CD1c-positive myeloid dendritic cell (primary cell): ENCODE measurements around the gene IGIP.
"Not testable (repeated sequence)": the region's sequence is repeated elsewhere in the genome, so short reads cannot be mapped to it uniquely, and the experiment has no call there.

Source experiments
- DNase-seq: peaks from one replicate; pipeline ENCODE4 v3.0.0-alpha.2; 2016; ENCODE audit errors: extremely low spot score

IGIP gene

DNA sequence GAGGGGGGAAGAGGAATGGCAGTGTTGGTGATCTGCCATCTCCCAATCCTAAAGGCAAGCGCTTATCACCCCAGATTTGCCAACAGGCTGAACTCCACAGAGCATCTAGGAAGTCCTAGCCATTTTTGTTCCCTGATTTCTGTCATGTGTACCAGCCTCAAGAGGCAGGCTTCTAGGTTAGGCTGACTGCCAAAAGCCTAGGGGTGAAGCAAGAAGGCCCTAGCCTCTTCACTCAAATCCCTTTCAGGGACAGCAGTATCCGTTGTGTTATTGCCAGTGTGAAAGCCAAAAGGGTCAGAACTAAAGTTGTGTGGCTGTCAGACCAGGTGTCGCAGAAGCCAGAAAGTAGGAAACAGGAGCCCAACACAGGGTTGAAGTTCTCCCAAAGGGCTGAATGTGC lies 14.7 kb downstream of the IGIP start:
- DNase-seq = no peak

DNA sequence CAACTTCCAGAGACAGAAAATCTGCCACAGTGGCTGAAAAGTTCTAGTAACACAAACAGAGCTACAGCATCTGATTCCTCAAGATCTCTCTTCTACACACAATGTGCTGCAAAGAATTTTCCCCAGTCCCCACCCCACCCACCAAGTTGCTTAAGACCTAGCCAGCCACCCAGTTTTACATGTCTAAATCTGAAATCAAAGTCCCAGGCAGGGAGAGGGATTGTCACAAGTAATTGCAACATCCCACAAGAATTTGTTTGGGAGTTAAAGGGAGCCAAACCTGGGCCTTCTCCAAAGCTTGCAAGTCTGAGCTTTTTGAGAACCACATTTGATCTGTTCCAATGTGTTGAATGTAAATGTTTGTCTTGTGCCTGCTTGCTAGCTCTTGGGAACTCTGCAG lies 15.5 kb downstream of the IGIP start:
- no peak for DNase-seq

DNA sequence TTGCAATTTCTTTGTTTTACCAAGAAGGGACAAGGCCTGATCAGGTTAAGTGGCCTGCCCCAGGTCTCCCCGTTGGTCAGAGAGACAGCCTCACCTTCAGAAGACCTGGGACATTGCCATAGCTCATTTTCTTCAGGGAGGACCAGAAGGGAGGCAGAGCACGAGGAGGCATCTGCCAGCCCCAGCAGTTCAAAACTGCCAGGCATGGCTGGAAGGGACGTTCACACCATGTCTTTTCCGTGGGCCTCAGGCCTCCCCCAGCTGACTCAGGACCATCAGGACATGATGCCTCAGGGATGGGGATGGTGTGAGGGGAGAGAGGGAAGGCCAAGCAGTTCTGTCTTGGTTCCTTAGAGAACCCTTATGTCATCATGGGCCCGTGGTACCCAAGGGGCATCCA lies 16.5 kb downstream of the IGIP start:
- DNase-seq = no peak

DNA sequence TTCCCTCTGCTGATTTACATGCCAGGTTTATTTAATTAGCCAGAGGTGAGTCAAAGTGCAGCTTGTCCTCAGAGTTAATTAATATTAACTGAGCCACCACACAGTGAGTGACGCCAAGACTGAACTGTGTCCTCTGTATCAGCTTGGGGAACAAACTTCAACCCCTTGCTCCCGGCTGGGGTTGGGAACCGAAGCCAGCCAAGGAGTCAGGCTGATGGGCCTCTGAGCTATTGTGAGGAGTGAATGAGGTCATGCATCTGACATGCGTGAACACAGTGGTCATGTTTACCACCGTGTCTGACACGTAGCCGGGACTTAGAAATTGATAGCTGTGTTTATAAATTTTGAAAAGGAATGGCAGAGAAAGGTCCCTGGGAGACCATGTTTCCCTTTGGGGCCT lies 17.1 kb downstream of the IGIP start:
- no peak for DNase-seq

DNA sequence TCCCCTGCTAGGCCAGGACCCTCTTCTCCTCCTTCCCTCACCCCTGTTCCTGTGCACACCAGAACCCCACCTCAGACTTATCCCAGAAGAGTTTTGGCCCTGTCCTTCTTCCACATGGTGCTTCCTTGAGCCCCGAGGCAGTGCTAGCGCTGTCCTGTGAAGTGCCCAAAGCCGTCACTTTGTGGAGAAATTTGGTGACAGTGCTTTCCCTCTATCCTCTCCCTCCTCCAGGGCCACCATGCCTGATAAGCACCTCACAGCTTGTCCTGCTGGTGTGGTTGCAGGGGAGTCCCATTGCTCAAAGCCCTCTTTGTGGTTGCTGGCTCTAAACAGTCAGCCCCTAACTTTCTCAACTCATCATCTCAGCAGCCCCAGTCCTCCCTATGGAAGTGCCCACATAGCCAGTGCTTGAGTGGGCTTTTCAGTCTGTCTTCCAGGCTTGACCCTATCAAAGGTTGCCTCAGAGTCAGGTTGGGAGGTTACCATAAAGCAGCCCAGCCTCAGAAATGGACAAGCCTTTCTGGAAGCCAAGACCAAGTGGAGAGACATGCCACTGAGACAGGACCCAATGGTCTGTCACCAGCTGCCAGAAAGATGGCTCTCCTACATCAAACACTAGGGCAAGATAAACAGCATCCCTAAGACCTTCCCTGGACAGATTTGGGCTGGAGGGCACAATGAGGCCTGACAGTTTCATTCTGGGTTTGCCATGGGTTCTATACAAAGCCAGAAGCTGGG lies 18.0 kb downstream of the IGIP start:
- DNase-seq = no peak

DNA sequence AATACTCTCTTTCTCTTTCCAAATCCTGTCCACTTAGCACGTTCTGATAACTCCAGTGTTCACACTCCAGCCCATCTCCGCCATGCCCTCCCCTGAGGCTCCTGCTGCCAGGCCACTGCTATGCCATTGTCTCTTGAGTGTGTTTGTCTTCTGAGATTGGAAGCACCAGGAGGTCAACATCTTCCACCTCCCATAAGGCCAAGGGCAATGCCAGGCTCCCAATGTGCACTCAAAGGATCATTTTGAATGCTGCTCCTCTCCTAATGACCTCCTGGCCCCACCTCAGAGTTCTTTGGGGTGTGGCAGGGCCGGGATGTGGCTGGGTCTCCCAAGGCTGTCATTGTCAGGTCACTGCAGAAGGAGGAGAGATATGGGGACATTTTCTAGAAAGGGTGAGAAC lies 19.5 kb downstream of the IGIP start:
- DNase-seq = no peak

DNA sequence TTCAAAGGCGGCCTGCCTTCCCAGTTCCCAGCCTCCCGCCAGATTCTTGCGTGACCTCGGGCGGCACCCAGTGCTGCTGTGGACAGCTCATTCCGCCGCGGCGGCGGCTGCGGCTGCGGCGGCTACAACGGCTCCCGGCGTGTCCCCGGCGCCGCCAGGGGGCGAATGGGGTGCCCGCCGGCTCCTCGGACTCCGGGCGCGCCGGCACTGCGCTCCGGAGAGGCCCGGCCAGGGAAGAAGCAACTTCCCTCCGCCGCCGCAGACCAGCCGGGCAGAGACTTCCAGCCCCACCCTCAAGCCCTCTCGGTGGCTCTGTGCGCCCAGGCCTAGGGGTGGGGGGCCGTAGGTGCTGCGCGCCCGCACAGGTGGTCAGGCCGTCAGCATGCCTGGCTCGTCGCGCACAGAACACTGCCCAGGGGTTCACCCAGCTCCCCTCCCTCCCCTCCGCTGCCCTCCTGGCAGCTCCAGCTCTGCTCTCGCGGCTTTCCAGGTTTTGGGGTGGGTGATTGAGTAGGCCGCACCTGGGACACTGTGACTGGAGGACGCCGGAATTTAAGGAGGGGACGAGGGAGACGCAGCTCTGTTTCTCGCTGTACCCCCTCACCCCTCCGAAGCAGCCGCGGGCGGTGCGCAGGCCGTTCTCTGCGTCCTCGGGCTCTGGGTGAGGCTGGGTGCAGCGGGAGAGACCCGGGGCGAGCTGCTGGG lies 20.2 kb downstream of the IGIP start:
- peak; percentile 85 for DNase-seq

DNA sequence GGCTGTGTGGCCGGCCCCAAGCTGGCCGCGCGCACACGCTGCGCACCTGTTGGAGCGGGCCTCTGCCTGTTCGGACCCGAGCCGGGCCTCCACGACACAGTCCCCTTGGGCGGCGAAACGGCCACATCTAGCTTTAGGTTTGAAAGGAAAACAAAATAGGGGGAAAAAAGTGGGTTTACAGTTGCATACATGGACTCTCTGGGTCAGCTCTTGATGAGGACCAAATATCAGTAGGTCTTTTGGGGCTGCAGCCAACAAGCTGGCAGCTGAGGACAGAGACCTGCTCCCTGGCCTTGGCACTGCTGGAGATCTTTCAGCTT lies 20.7 kb downstream of the IGIP start:
- no peak for DNase-seq

DNA sequence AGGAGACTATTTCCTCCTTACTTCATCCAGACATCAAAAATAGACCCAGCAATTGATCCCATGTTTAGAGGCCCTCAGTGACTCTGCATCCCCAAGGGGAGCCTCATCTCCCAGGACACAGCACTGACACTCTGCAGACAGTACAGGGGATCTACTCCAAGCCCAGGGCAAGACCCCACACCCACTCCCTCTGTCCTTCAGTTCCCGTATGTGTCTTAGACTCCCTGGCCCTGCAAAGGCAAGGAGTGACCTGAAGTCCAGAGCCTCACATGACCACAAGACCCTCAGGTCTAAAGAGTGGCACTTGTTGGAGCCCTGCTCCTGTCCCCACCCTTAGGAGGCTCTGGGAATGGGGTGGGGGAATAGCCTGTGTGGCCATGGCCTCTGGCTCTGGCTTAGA lies 21.7 kb downstream of the IGIP start:
- no peak for DNase-seq

DNA sequence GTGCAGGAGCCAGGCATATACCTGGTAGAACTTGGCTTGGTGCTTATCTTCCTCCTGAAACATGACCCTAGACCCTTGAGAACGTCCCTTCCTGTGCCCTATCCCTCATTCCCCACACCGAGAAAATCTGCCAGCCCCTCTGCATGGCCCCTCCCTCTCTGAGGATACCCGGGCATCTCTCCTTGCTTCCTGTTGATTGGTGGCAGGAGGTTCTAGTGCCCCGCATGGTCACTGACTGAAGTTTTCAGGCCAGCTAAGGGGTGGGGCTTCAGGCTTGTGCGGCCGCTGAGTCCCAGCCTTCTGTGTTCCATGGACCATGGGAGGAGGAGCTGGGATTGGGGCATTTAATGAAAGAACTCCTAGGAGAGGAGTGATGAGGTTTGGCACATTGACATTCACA lies 22.8 kb downstream of the IGIP start:
- no peak for DNase-seq

DNA sequence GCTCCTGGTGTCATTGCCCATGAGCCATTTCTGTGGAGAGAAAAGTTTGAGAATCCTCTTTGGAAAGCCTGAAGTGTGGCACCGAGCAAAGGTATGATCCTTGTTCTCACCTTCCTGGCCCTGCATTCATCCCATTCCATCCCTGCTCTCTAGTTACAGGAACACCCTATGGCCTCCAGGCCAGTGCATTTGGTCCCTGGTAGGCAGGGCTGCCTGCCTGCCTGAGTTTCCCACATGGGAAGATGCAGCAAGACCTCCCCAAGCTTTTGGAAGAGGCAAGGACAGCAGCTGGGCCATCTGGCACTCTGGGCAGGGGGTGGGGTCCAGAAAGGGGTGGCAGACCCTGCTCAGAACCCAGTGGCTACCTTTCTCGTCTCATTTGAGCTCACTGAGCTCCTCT lies 24.5 kb downstream of the IGIP start:
- no peak for DNase-seq

DNA sequence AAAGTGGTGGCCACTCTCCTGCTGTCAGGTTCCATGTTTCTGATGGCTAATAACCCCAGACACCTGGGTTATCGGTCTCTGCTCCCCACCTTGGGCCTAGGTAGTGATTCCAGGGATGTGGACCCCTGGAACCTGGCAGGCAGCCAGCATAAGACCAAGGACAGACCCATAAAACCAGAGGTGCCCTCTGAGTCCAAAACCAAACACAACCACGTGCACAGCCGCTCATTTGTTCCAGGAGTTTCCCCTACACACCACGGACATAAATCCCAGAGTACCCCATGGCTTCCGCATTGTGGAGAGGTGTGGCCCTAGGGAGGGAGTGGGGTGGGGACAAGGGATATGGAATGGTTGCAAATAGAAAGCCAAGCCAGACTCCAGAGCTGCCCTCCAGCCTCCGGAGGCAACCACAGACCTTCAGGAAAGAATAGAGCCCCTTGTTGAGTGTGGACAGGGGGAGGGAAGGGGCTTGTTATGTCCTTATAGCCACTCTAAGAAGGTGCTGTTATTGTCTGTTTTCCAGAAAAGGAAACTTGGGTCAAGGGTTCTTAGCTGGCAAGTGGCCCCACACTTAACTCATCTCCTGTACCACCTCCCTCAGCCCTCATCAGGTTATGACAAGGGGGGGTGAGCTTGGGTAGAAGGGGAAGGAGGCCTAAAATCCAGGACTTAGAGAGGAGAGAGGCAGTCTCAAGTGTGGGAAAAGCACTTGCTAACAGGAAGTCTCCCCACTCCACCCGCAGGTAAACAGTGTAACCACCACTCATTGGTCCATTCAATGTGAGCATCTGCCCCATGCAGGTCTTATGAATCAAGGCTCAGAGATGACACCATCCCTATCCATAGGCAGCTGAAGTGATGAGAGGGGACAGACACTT lies 25.6 kb downstream of the IGIP start:
- no peak for DNase-seq

DNA sequence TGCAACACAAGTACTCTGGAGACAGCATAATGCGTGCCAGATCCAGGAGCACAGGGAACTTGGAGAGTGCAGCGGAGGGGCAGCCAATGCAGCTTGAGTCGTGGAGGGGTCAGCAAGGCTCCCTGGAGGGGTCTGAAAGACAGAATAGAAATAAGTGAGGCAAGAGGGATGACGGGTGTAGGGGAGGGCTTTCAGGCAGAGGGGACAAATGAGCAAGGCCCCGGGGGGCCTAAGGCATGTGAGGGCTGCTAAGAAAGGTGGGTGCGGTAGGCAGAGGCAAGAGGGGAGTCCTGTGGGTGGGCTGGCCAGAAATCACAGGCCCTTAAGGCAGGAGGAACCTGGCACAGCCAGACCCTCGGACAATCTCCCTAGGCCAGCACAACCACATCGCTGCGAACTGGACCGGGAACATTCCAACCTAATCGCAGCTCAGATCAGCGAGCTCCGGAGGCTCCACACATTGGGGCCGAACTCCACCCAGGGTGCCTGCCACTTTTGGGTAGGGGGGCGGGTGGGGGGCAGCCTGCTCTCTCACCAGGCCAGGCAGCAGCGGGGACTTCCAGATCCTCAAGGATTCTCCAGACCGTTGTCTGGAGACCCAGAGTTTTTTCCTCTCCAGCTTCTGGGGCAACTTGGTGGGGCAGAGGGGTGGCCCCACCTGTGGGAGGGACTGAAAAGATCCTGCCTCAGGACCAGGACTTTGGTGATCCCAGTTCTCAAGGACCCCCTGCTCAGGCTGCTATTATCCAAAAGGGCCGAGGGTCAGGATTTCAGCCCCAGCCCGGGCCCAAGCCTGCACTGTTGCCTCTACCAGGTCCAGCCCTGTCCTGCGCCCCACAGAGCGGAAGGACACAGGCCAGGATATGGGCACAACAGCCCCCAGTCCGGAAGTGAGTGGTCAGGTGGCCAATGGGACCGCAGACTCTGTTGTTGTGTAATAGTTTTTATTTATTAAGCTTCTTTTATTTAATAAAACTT lies 26.6 kb downstream of the IGIP start:
- DNase-seq = no peak

DNA sequence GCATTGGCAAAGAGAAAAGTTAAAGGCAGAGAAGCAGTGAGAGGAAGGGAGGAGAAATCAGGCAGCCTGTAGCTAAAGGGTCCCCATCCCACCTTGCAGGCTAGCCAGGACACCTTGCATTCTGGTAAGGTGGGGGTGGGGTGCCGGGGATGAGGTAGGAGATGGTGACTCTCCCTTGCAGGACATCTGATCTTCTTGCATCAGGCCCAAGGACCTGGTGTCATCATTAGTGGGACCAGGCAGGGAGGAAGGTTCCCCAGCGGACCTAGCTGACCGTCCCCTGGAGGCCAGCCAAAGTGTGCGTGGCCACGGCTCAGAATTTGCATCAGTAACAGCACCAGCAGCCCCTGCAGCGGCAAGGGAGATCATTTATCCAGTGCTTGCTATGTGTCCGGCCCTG lies 27.5 kb downstream of the IGIP start:
- no peak for DNase-seq

DNA sequence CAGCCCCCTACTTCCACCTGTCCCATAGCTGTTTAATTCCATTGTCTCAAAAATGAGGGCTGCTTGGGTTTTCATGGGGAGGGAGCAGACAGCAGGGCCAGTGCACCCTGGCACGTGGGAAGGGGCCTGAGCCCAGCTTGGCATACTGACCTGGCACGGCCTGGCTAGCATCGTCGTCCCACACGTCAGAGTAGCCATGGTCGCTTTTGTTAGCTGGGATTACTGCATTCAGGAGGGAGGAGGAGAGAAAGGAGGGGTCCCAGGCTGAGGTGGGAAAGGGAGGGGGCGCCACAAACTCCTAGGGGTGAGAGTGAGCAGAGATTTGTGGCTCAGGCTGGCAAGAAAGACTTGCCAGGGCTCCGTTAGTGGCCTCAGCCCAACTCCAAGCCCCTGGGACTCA lies 28.2 kb downstream of the IGIP start:
- no peak for DNase-seq

DNA sequence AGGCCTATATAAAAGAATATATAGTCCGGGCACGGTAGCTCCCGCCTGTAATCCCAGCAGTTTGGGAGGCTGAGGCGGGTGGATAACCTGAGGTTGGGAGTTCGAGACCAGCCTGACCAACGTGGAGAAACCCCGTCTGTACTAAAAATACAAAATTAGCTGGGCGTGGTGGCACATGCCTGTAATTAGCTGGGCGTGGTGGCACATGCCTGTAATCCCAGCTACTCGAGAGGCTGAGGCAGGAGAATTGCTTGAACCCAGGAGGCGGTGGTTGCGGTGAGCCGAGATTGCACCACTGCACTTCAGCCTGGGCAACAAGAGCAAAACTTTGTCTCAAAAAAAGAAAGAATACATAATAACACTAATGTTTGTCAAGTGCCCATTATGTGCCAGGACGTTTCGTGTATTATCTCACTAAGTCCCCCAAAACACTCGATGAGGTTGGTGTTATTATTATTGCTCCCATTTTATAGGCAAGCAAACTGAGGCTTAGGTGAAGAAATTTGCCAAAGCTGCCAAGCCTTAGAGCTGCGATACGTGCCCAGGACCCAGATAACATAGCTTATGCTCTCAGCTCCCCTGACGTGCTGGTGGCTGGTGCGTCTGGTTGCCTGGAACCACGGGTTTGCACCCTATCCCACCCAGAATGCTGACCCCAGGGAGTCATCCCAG lies 29.1 kb downstream of the IGIP start:
- DNase-seq = not testable (repeated sequence)

DNA sequence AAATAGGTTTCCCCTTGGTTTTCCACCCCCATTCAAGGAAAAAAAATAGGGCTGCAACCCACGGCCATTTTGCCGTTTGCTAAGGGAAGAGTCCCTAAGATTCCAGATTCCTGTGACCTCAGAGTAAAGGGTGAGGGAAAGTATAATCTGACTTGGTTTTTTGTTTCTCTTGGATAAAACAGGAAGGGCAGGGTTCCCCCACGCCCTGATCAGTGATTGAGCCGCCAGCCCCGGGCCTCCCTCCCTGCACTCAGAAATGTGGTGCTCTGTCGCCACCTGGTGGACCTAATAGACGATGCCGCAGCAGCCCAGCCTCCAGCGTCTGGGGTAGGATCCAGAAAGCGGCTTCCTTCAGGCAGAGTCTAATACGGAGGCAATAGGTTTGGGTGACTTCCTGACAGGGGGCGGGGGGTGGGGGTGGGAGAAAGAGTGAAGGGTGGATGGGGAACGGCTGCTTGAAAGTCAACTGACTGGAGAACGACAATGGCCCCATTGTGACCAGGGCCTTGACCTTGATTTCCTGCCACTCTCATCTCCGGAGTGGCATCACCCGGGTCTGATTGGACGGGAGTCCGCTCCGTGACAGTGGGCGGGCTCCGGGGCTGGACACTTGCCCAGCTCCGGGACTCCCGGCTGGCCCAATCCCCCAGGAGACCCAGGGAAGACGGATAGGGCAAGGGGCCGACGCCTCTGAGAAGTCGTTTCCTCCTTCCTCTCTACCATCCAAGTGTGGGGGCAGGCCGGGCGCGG lies 31.5 kb downstream of the IGIP start:
- peak; percentile 94 for DNase-seq

DNA sequence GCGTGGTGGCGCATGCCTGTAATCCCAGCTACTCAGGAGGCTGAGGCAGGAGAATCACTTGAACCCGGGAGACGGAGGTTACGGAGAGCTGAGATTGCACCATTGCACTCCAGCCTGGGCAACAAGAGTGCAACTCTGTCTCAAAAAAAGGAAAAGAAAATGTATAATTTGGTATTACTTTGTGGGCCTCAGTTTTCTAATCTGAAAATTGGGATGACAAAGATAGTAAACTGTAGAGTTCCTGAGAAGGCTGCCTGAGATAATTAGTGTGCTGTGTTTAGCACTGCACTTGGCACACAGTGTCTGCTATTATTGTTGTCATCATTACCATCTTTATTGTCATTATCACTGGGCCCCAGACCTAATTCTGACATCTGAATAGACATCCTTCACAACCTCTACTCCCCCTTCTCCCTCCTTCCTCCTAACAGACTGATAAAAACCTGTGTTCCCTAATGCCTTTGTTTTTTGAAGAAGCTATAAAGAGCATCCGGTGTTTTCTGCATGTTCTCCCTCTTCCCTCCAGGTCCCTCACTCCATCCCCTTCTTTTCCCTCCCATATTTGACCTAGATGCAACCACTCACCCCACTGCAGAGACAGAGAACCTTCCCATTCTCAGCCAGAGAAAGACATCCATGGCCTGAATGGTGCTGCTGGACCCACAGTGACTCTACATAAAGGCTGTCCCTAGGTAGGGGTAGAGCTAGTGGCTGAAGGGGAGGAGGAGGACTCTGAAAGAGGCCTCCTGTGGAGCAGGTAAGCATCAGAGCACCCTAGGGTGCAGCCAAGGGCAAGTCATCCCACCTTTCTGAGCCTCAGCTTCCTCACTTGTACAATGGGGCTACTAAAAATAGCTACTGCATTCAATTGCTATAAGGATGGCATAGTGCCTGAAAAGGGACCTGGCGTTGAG lies 33.5 kb downstream of the IGIP start:
- DNase-seq = no peak

DNA sequence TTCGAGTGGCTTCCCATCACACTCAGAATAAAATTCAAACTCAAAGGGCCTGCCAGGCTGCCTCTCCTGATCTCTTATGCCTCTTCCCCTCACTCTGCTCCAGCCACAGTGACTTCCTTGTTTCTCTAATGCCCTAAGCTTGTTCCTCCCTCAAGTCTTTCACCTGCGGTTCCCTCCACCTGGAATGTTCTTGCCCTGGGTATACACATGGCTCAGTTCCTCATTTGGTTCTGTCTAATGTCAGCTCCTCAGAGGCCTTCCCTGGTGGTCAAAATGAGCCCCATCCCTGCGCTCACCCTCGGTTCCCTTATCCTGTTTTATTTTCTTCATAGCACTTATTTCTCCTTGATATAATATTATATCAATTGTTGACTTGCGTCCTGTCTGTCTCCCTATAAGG lies 36.5 kb downstream of the IGIP start:
- DNase-seq = no peak
